GM21526 (cell line): Measurements from ENCODE around the gene SPATA22.
"Not testable (repeated sequence)": the region's sequence is repeated elsewhere in the genome, so short reads cannot be mapped to it uniquely, and the experiment has no call there.

ENCODE experiments used
- ATAC-seq: cut with Tn5 transposase; IDR thresholded peaks from one replicate; pipeline ENCODE4 v1.9.1; 2021; ENCODE audit warnings: moderate library complexity; ENCODE audit not compliant: unreplicated experiment, low FRiP score

Gene SPATA22

DNA sequence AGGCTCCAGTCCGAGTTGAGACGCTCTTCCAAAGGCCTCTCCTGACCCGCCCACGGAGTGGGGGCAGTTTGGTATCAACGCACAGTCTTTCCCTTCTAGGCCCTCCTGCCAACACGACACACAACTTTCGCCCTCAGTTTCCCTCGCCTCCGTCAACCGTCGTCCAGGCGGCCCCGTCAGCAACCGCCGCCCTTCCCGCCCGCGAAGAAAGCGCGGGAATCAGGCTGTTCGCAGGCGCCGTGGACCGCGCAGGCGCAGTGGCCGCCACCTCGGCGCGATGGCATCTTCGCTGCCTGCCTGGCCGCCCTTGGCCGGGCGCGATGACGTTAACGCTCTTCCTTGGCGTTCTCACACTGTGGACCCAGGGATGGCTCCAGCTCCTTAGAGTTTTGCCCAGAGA lies at the start of gene SPATA22:
SPATA22 (minus strand) TSS at position 221 of the 400 bp plus-strand sequence. CDS start 2,494 bp downstream, outside the sequence.
- no peak for ATAC-seq

DNA sequence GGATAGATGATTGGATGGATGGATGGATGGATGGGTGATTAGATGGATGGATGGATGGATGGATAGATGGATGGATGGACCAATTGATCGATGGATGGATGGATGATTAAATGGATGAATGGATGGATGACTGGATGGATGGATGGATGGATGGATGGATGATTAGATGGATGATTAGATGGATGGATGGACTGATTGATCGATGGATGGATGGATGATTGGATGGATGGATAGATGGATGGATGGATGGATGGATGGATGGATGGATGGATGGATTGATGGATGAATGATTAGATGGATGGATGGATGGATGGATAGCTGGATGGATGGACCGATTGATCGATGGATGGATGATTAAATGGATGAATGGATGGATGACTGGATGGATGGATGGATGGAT lies 47.9 kb upstream of the SPATA22 start:
- not testable (repeated sequence) for ATAC-seq

DNA sequence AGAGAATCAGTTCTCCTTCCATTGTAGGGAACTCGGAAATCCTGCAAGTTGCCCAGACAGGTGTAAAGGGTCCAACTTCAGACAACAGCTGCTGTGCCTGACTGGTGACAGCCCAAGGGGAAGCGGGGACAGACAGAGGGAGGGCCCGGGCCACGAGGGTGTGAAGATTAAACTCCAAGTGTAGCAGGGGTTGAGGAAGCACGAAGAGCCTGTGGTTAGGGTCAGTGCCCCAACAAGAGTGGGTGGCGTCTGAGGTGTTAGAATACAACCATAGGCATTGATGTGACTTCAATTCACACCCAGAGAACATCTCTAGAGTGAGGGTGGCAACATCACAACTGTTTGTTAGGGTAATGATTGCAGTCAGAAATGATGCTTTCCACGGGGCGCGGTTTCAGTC lies 43.3 kb upstream of the SPATA22 start:
- no peak for ATAC-seq

- ATAC-seq, result not testable (repeated sequence)
Observed at GRCh38 chr17:3514167-3514566, 42.5 kb upstream of the SPATA22 start.

DNA sequence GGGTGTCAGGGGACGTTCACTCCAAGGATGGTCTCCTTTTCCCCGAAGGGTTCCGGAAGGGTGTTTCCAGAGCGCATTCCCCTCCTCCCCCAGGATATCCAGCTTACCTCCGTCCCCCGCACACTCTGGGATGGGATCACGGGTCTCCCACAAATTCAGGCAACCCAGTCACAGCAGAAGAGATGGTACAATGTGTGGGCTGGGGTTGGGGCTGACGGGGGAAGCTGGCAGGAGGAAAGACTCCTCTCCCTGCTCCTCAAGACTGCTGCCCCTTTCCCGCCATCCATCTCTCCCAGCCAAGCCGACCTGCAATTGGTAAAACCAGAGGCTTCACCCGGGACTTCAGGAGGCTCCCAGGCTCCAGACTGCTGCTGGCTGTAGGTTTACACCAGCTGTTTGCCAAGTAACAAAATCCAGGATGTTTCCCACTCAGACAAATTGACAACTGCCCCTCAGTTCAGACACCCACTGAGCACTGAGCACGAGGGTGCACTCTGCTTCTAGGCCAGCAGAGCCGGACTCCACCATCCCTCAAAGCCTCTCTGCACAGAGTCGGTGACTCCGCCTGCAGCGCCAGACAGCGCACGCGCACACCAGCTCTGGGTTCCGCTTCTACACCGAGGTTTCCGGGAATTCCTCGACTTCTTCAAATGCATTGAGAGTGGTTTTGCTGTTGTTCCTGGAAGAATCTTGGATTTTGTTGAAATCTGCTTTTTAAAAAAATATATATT lies 41.9 kb upstream of the SPATA22 start:
- no peak for ATAC-seq

- no peak for ATAC-seq
Observed at GRCh38 chr17:3512505-3513171, 41.0 kb upstream of the SPATA22 start.

GRCh38 chr17:3511852-3512504 lies 40.4 kb upstream of the SPATA22 start:
- no peak for ATAC-seq

DNA sequence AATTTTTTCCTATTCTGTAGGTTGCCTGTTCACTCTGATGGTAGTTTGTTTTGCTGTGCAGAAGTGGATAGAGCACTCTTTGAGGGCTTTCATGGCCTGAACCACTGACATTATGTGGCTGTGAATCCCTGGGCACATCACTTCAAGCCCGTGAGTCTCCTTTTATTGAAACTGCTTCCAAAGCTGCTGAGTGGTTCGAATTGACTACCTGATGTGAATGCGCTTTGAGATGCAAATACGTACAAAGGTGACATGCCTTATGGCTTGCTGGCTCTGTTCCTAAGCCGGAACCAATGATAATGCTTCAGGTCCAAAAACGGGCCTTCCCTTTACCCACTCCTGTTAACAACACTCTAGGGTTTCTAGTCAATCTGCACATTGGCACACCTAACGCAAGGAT lies 38.5 kb upstream of the SPATA22 start:
- no peak for ATAC-seq

DNA sequence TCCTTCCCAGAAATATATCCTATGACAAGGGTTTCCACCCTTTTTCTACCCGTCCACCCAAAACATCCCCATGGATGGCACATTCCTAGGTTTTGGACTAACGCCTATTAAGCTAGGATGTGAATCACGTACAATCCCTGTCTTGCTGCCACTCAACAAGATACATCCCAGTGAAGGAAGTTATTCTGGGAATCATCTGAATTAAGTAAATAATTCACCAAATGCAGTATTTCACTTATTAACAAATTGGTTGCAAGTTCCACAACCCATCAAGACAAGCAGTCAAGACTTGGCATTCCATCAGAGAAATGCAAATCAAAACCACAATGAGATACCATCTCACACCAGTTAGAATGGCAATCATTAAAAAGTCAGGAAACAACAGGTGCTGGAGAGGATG lies 36.2 kb upstream of the SPATA22 start:
- ATAC-seq, result no peak

- no peak for ATAC-seq
Observed at GRCh38 chr17:3507071-3507470, 35.5 kb upstream of the SPATA22 start.

GRCh38 chr17:3506054-3506453 lies 34.4 kb upstream of the SPATA22 start:
- no peak for ATAC-seq

DNA sequence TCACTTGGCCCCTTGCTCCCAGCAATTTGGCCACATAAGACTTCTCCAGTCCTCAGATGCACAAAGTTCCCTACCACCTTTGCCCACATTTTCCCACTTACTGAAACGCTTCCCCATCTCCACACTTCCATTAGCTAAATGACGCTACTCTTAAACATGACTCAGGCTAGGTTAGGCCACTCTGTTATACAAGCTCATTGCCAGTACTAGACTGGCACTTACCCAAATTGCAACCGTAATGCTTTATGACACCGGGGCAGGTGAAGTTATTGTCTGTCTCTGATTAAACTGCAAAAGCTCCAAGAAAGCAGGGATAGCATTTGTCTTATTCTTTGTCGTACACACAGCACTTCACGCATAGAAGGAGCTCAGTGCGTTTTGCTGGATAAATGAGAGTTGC lies 33.4 kb upstream of the SPATA22 start:
- ATAC-seq, result no peak

- ATAC-seq, result no peak
Observed at GRCh38 chr17:3503285-3503684, 31.7 kb upstream of the SPATA22 start.

DNA sequence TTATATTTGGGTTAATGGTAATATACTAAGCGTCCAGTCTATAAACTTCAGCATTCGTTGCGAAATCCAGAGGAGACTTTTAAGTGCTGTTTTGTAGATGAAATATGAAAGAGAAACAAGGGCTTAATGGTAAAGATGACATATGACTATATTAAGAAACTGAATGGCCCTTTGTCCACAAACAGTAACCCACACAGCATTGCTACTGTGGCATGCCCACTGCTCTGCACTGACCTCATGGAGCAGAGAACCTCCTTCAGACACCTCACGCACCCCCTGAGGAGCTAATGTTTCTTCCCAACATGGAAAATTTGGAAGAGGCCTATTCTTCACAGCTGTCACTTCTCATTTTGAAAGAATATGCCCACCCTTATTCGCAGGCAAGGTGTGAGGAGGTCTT lies 30.8 kb upstream of the SPATA22 start:
- no peak for ATAC-seq

GRCh38 chr17:3501344-3501743 lies 29.7 kb upstream of the SPATA22 start:
- no peak for ATAC-seq

GRCh38 chr17:3497101-3497500 lies 25.5 kb upstream of the SPATA22 start:
- no peak for ATAC-seq

DNA sequence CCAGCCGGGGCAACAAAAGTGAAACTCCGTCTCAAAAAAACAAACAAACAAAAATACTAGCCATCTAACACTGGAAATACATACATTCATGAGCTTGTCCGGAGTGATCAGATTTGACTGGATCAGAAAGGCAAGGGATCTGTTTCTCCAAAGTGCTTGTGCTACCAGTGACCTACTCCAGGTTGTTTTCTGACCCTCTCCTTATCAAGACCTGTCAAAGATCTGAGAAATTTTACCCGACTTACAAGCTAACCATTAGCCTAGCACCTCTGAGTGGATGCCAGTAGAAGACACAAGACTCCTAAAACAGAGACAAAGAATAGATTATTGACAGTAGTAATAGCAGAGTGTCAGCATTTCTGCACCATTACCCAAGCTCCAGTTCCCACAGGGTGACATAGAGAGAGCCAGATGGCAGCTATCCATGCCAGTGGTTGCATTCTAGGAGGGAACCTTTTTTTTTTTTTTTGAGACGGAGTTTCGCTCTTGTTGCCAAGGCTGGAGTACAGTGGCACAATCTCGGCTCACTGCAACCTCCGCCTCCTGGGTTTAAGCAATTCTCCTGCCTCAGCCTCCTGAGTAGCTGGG lies 14.0 kb upstream of the SPATA22 start:
- ATAC-seq, result no peak

- ATAC-seq, result no peak
Observed at GRCh38 chr17:3482852-3483251, 11.2 kb upstream of the SPATA22 start.

GRCh38 chr17:3479988-3480387 lies 8.4 kb upstream of the SPATA22 start:
- ATAC-seq, result no peak

- ATAC-seq, result no peak
Observed at GRCh38 chr17:3475812-3476610, 4.4 kb upstream of the SPATA22 start, which contains the start of gene ASPA. TSS of gene ASPA (plus strand) at chr17:3475997. CDS start at chr17:3476160, 163 bp downstream.
